Iris pigment epithelial cell (primary cell): ENCODE results near the gene POLN.

Experiments used
- DNase-seq: peaks from one replicate; pipeline ENCODE4 v3.0.0-alpha.2; 2011; ENCODE audit warnings: low read depth

The POLN gene

DNA sequence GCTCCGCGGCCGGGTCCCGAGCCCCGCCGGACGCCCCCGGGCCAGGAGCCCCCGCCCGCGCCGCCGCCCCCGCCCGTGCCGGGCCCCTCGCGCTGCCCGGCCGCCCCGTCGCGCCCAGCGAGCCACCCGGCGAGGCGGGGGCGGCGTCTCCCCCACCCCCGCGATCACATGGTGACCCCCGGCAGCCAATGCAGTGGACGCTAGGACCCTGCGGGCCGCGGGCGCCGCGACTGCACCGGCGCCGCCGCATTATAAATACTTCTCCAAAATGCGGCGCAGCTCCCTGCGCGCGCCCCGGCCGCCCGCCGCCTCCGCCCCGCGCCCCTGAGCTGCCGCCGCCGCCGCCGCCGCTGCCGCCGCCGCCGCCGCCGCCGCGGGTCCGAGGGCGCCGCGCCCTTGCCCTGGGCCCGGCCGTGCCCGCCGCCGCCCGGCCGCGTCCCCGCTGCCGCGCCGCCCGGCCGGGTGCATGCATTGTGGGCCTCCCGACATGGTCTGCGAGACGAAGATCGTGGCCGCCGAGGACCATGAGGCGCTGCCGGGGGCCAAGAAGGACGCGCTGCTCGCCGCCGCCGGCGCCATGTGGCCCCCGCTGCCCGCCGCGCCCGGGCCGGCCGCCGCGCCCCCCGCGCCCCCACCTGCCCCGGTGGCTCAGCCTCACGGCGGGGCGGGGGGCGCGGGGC, 182.7 kb downstream of the POLN start, which contains the start of gene NAT8L:
TSS of gene NAT8L (plus strand) at position 282 of the 680 bp plus-strand sequence. CDS start at position 467, 185 bp downstream.
- no peak for DNase-seq

DNA sequence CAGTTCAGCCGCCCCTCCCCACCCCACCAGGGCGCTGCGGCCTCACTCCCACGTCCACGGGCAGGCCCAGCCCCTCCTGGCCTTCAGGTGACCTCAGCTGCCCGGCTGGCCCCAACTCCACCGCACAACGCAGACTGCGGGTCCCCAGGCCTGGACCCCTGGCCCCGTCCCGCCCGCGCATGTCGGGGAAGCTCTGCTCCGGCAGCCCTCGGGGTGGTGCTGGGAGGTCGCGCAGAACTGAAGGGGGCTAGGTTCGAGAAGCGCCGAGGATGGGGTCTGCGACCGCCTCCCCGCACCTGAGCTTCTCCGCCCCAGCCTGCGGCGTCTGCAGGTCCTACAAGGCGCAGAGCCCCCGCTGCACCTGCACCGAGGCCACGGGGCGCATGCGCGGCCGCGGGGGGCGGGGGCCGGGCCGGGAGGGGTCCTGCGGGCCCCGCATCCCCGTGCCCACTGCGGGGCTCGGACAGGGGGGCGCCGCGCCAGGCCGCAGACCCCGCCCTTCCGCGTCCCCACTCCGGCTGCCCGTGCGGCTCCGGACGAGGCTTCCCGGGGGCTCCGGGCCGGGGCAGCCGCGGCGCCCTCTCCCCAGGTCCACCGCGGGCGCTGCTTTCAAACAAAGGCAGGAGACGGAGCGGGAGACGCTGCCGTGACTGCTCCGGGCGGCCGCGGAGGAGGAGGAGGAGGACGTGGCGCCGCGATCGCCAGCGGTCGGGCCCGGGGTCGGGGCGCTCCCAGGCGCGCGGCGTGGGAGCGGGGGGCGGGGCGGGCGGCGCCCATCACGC, 183.5 kb downstream of the POLN start:
- no peak for DNase-seq

DNA sequence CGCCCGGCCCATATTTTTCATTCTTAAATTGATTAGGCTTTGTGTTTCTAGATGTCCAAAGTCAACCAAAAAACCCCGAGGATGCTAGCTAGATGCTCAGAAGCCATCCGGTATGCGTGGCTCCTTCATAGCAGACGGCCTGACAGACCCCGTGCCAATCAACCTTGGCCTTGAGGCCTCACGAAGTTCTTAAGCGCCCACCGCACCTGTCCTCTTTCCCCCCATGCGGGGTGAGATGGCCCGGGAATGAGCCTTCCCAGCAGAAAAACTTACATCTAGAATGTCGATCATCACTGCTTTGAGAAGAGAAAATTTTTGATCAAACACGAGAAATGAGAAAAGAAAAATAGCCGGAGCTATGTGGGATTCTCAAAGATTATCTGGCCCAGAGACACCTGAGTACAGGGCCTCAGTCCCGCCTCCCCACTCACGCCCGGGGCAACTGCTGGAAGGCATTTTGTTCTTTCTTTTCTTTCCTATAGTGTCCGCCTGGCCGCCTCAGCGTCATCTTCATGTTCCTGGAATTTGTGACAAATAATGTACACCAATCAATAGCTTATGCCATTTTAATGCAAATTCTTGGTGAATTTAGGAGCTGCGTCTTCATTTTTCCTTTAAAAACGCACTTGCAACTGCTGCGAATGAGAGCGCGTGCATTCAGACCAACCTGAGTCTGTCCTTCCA, 184.4 kb downstream of the POLN start:
- no peak for DNase-seq

DNA sequence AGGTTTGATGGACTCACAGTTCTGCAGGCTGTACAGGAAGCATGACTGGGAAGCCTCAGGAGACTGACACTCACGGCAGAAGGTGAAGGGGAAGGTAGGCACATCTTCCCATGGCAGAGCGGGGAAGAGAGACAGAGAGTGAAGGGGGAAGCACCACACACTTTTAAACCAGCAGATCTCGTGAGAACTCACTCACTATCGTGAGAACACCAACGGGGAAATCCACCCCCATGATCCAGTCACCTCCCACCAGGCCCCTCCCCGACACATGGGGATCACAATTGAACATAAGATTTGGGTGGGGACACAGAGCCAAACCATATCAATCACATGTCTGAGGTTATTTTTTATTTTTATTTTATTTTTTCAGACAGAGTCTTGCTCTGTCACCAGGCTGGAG, 187.7 kb downstream of the POLN start:
- no peak for DNase-seq

DNA sequence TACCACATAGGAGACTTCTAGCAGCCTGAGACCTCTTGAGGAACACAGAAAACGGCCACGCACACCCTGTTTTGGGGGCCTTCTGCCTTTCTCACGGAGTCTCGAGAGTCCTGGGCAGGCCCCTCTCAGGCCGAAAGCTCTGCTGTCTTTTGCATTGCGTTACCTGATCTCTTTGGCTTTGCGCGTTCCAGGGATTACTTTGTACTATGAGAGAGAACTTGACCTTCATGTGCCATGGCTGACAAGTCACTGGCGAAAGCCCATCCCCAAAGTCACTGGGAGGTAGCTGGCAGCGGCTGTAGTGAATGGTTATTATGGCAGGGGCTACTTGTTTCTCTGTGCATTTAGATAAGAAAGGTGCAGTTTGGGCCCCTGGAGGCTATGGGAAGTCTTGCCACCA, 190.8 kb downstream of the POLN start:
- no peak for DNase-seq

DNA sequence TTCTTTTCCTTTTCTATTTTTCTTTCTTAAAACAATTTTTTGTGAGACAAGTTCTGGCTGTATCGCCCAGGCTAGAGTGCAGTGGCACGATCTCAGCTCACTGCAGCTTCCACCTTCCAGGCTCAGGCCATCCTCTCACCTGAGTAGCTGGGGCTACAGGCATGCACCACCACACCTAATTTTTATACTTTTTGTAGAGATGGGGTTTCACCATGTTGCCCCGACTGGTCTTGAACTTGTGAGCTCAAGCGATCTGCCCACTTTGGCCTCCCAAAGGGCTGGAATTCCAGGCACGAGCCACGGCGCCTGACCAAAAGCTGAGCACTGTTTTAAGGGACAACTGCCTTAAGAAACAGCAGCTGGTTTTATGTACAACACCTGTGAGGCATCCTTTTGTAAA, 192.1 kb downstream of the POLN start:
- DNase-seq = no peak

DNA sequence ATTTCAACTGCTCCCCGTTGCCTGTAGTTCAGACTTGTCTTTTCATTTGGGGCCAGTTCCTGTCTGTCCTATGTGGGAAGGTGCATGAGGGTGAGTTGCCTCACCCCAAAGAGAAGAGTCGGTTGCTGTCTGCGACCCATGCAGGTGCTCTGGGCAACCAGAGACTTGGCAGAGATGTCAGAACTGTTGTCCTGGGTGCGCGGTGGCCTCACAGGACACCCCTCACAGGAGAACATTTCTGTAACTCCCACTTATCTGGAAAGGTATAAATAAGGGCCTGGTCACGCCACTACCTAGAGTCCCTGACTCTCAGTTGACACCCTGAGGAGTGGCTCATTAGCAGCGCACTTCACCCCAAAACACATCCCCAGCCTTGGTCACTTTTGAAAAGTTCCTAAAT, 192.5 kb downstream of the POLN start:
- no peak for DNase-seq

DNA sequence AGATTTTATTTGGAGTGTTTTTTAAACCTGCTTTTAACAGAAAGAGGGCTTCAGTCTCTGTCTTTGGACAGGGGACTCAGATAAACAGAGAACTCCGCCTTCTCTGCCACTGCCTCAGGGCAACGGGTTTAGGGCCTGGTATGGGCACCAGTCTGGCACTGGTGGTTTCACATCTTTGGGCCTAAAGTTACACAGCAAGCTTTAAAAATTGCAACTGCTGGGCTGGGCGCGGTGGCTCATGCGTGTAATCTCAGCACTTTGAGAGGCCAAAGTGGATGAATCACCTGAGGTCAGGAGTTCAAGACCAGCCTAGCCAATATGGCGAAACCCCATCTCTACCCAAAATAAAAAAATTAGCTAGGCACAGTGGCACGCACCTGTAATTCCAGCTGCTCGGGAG, 193.1 kb downstream of the POLN start:
- no peak for DNase-seq

DNA sequence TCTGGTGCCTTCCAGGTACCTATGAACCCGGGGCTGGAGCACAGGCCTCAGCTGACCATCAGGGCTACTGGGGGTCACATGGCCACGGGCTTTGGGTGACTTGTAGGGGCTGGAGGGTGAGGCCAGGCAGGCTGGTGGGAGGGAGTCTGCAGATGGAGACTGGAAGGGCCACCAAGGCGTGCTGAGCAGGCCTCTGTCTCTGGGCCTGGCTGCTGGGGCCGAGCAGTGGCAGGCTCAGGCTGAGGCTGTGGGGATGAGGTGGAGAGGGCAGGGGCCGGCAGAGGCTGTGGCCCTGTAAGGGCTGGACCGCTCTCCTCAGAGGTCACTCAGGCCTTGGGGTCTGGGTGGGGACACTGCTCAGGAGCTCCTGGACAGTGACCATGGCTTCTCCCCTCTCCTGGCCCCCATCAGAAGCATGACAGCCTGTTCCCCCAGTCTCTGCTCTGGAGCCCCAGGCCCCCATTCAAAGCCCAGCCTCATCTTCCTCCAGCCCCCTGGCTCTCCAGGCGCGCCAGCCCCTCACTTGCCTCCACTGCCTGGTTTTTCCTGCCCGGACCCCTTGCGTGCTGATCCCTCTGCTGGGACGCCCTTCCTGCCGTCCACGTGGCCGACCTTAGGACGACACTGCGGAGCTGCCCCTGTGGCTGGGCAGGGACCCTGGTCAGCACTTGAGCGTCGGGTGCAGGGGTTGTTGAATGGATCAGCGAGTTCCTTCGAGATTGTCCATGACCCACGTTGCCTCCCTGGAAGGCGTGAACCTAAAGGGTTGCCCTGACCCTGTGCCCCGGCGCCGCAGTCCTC, 193.9 kb downstream of the POLN start:
- DNase-seq = no peak

DNA sequence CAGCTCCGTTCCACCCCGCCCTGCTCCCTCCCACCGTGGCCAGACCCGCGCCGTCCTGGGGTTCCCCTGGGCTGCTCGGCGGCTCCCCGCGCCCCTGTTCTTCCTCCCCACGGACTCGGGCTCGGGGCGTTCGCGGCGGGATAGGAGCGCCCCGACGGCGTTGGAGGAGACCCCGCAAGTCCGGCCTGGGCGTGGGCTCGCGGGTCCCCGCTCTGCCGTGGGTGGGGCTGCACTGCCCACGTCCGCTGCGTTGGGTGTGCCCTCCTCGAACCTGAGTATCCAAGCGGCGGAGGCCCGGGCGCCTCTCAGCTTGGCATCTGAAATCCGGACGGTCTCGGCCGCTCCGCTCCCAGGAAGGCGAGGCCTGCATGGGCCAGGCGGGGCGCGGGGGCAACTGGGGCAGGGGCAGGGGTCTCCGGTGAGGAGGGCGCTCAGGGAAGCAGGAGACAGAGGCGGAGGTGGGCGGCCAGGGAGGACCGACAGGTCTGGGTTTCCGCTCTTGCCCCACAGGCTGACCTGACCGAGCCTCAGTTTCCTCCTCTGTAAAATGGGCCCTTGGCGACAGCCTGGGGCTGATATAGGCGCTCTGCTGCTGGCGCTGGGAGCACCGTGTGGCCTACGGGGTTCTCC, 194.8 kb downstream of the POLN start:
- no peak for DNase-seq

DNA sequence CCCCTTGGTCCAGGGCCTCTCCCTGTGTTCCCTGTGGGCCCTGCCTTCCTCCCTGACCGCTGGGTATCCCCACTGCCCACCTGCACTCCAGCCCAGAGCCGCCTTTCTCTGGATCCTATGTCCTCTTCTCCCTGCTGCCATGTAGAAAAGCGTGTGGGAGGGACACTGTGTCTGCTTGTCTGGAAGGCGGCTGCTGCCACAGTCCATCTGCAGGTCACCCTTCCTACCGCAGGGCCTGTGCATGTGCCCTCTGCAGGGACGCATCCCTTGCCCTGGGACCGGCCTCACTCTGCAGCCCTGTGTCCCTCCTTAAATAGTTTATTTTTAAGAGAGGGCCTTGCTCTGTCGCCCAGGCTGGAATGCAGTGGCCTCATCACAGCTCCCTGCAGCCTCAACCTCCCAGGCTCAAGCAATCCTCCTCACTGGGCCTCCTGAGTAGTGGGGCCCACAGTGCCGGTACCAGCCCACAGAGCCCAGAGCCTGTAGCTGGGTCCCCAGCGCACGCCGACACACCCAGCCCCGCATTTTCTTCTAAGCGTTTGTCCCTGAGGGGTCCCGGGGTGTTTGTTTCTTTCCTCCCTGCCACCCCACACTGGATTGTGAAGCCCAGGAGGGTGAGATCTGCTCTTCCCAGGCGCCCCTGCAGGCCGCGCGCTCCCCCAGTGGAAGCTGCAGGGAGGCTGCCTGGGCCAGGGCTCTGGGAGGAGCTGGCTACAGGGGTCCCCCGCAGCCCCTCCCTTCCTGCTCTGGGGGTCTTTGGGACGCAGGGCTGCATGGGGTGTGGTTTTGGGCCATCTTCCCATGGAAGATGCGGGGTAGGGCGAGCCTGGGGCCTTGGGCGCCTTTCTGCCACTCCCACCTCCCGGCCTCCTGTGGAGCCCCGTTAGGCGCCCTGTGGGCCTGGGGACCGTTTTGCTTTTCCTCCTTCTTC, 195.6 kb downstream of the POLN start:
- no peak for DNase-seq

DNA sequence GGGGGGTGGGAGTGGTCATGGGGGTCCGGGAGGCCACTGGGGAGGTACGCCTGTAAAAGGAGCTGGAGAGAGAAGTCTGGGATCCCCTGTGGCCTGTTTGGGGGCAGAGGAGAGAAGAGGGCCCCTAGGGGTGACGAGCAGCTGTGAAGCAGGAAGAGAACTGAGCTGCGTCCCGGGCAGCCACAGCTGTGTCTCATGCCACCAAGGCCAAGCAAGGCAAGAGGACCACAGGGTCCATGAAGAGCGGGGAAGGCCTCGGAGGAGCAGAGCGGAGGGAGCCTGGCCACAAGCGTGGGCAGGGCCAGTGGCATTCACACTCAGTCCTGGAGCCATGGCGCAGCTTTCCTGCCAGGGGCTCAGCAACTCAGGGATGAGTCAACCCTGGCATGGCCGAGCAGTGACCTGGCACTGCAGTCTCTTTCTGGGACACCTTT, 196.4 kb downstream of the POLN start:
- no peak for DNase-seq

DNA sequence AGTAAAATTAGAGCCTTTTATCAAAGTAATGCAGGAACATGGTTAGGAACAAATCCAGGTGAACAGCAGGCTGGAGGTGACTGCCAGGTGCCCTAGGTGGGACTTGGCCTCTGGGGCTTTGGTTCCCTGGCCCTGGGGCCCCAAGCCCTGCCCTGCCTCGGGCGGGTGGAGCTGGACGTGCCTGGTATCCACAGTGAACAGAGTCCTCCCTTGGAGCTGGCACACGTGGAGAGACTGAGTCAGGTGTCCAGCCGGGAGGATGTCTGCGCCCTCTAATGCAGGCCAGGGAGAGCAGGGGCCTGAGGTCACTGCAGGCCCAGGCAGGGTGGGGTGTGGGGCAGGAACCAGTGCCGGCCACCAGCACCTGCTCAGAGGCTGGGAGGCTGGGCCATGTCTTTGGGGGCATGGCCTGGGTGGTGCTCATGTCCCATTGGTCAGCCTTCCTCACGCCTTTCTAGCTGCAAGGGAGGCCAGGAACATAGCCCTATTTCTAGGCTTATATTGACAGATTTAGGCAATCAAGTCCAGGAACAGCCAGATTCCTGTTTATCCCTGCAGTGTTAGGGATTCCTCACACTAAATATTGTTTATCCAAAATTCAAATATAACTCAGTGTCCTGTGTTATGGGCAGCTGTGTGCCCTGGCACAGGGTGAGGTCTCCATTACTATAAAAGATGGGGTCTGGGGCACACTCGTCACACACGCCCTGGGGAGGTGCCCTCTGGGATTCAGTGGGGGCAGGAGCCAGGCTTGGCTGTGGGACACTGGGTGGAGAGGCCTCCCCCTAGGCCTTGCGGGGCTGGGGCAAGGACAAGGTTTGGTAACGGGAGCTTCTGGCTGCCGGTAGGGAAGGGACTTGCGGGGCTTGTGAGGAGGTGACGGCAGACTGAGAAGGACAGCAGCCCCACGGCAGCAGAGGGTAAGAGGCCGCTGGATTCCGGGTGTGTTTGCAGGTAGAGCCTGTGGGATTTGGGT, 197.1 kb downstream of the POLN start:
- DNase-seq = no peak

DNA sequence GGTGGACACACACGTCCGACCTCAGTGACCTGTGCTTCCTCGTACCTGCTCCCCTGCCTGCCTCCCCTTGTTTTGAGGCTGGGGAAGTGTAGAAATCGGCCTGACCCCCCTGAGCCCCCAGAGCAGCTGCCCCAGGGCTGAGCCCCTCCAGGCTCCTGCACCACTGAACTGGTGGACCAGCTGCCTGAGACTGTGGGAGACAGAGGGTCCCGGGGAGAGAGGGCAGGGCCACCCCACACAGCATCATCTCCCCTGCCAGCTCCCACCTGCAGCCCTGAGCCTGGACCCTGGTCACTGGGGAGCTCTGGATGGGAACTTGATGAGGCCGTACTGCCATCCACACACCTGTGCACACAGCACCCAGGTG, 197.8 kb downstream of the POLN start:
- DNase-seq = no peak

DNA sequence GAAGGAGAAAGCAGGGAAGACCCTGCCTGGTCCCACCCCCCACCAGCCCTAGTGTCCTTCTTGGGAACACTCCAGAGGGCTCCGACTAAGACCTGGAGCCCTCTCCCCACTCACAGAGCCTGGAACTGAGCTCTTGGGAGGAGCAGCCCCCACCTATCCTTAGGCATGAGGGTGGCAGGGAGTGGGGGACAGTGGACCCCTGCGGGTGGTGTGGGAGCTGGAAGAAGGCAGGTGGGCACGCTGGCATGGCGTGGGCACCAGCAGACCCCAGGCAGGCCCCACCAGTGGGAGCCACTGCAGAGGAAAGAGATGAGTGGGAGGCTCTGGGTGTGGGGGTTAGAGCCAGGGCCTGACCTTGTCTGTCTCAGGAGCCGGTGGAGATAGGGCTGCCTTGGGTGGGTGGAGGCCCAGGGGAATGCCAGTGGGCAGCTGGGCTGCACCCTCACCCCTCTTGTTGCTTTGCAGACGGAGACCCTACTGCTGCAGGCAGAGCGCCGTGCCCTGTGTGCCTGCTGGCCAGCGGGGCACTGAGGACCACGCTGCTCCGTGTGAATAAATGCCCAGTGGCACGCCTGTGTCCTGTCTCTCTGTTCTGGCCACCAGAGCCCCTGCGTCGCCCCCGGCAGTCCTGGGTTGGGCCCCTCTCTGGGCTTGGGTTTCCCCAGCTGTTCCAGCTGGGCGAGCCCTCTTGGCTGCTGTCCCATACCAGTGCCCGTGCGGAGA, 198.4 kb downstream of the POLN start:
- DNase-seq = no peak

DNA sequence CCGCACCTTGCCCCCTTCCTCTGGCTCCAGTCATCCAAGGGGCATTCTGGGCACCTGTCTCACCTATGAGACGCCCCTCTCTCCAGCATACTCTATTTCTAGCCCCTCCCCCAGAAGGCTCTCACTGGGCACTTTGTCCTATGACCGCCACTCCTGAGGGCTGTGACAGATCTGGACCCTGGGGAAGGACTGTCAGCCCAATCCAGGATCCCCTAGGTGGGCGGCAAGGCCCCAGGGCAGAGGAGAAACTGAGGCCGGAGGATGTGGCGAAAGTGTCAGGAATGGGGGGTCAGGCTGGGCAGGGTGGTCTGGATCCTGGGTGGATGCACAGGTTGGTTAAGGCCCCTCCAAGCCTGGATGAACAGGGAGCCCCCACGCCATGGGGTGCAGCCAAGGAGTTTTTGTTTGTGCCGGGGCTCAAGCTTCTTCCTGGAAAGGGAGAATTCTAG, 198.9 kb downstream of the POLN start:
- DNase-seq = no peak

DNA sequence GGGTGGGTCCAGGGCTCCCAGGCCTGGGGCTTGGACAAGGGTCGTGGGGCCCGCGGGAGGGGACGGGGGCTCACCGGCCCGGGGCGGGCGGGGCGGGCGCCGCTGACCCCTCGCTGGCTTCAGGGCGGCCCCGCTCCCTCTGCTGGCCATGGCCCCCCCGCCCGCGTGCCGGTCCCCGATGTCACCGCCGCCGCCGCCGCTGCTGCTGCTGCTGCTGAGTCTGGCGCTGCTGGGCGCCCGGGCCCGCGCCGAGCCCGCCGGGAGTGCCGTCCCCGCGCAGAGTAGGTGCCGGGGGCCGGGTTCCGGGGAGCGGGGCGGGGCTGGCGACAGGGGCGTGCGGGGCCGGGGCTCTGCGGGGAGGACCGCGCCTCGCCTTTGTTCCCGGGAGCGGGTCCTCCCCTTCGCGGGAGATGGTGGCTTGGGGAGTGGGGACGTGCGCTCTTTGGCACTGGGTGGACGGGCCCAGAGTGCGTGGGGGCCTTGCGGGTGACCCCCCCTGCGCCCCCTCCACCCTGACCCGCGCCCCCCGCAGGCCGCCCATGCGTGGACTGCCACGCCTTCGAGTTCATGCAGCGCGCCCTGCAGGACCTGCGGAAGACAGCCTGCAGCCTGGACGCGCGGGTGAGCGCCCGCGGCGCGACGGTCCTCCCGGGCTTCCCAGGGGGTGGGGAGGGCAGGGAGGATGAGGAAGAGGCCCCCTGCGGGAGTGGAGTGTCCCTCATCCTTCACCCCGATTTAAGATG, 199.5 kb downstream of the POLN start:
- DNase-seq = no peak
